H1 (cell line): ENCODE results near the gene DAAM1.

Source experiments
- EZH2 ChIP-seq: fragments of 200-600 bp; sonication (generic); IDR thresholded peaks from 2 replicates; pipeline ENCODE4 v1.7.1; 2012; ENCODE audit warnings: low read depth, mild to moderate bottlenecking, moderate library complexity, low read length, inconsistent platforms; ENCODE audit not compliant: severe bottlenecking
- HDAC2 ChIP-seq, 2 experiments: fragments of 300-600 bp in 1 of 2; sonication (generic) in 1 of 2; IDR thresholded peaks; 2 replicates each; pipeline ENCODE4 v1.6.1; 2011 to 2012; ENCODE audit warnings: low read depth in 2 of 2, low read length in 2 of 2, mild to moderate bottlenecking in 2 of 2, moderate library complexity in 2 of 2, borderline replicate concordance in 1 of 2, inconsistent platforms in 1 of 2
- TAF1 ChIP-seq: IDR thresholded peaks from 2 replicates; pipeline ENCODE4 v1.6.1; 2011; ENCODE audit warnings: mild to moderate bottlenecking, low read depth, low read length
- TF ChIP-seq, protein P1 (sequence below): IDR thresholded peaks from 2 replicates; pipeline ENCODE4 v1.6.1; 2012; ENCODE audit warnings: low read length, inconsistent platforms

- TF ChIP-seq EZH2 = no peak
- TF ChIP-seq, protein P1, sequence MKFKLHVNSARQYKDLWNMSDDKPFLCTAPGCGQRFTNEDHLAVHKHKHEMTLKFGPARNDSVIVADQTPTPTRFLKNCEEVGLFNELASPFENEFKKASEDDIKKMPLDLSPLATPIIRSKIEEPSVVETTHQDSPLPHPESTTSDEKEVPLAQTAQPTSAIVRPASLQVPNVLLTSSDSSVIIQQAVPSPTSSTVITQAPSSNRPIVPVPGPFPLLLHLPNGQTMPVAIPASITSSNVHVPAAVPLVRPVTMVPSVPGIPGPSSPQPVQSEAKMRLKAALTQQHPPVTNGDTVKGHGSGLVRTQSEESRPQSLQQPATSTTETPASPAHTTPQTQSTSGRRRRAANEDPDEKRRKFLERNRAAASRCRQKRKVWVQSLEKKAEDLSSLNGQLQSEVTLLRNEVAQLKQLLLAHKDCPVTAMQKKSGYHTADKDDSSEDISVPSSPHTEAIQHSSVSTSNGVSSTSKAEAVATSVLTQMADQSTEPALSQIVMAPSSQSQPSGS = no peak
- no peak for TF ChIP-seq HDAC2 (IDR thresholded peaks at IDR 0.05; ENCODE audit: borderline replicate concordance in 1 of 2, low read depth in 2 of 2, low read length in 2 of 2)
- TF ChIP-seq TAF1 = no peak
Observed at GRCh38 chr14:59308086-59308485, 119.6 kb downstream of the DAAM1 start.
